WTC11 (cell line): ENCODE data around the gene COL18A1. TPM values are rescaled to one million over a fixed set of nuclear protein-coding genes. Genes with fewer than 3 reads are reported as not detected.

Source experiments
- ATAC-seq: fragments of 200-7000 bp; cut with Tn5 transposase; 2 replicates; pipeline ENCODE4 v1.10.0; 2021; ENCODE audit warnings: mild to moderate bottlenecking, moderate library complexity
- CTCF ChIA-PET: fragments of 300-600 bp; sonication (Branson Sonifier 250); formaldehyde crosslinking; loops from one replicate; lab custom pipeline; 2021; ENCODE audit warnings: antibody characterized with exemption; lab: Charles Lee
- POLR2A ChIA-PET: fragments of 350-600 bp; sonication (Branson Sonifier 250); formaldehyde crosslinking; loops from one replicate; lab custom pipeline; 2021; ENCODE audit warnings: antibody characterized with exemption; lab: Charles Lee
- DNase-seq: peaks from one replicate; pipeline ENCODE4 v3.0.0; 2021; ENCODE audit warnings: low spot score
- H3K27ac Mint-ChIP-seq: 2 replicates; pipeline ENCODE4 v1.8.0; 2021; ENCODE audit warnings: mixed read lengths
- H3K27me3 Mint-ChIP-seq: 2 replicates; pipeline ENCODE4 v1.8.0; 2021; ENCODE audit warnings: low read depth, mild to moderate bottlenecking, moderate library complexity, mixed read lengths
- H3K36me3 Mint-ChIP-seq: 2 replicates; pipeline ENCODE4 v1.8.0; 2021; ENCODE audit warnings: mixed read lengths
- H3K4me1 Mint-ChIP-seq: 2 replicates; pipeline ENCODE4 v1.8.0; 2022; ENCODE audit warnings: mixed read lengths
- H3K4me3 Mint-ChIP-seq: 2 replicates; pipeline ENCODE4 v1.8.0; 2021; ENCODE audit warnings: mild to moderate bottlenecking, moderate library complexity, mixed read lengths
- H3K9me3 Mint-ChIP-seq: 2 replicates; pipeline ENCODE4 v1.8.0; 2021; ENCODE audit warnings: mixed read lengths
- ATF1 ChIP-seq: sonication (generic); formaldehyde crosslinking; IDR thresholded peaks from 2 replicates; pipeline ENCODE4 v1.8.1; 2023; ENCODE audit warnings: mild to moderate bottlenecking, moderate library complexity, missing genetic modification reagents
- CREB1 ChIP-seq: sonication (generic); formaldehyde crosslinking; IDR thresholded peaks from 2 replicates; pipeline ENCODE4 v1.8.0; 2023; ENCODE audit warnings: mild to moderate bottlenecking, missing genetic modification reagents
- ETV6 ChIP-seq: sonication (generic); formaldehyde crosslinking; IDR thresholded peaks from 2 replicates; pipeline ENCODE4 v1.8.1; 2022; ENCODE audit warnings: mild to moderate bottlenecking, missing genetic modification reagents
- IRF2 ChIP-seq: sonication (generic); formaldehyde crosslinking; IDR thresholded peaks from 2 replicates; pipeline ENCODE4 v1.8.0; 2022; ENCODE audit warnings: low read depth, missing genetic modification reagents, borderline replicate concordance
- NR3C1 ChIP-seq: sonication (generic); formaldehyde crosslinking; conservative IDR thresholded peaks from 2 replicates; pipeline ENCODE4 v1.8.1; 2023; ENCODE audit warnings: low read depth, mild to moderate bottlenecking, missing genetic modification reagents
- RELA ChIP-seq: sonication (generic); formaldehyde crosslinking; IDR thresholded peaks from 2 replicates; pipeline ENCODE4 v1.8.1; 2022; ENCODE audit warnings: missing genetic modification reagents, mild to moderate bottlenecking, borderline replicate concordance
- total RNA-seq: library from RNA; stranded (reverse); gene quantifications from 3 replicates; pipeline ENCODE4 v1.2.3, GENCODE V29; 2021
- TF ChIP-seq, protein P1 (sequence below): fragments of 250-450 bp; sonication (Bioruptor Pico); conservative IDR thresholded peaks from 2 replicates; pipeline ENCODE4 v1.9.0; 2021; ENCODE audit warnings: mild to moderate bottlenecking
- TF ChIP-seq, protein P2 (sequence below): sonication (generic); formaldehyde crosslinking; IDR thresholded peaks from 2 replicates; pipeline ENCODE4 v1.8.1; 2022; ENCODE audit warnings: missing genetic modification reagents, borderline replicate concordance
- TF ChIP-seq, protein P3 (sequence below): sonication (generic); formaldehyde crosslinking; IDR thresholded peaks from 2 replicates; pipeline ENCODE4 v1.8.1; 2023; ENCODE audit warnings: mild to moderate bottlenecking, missing genetic modification reagents, moderate library complexity
- TF ChIP-seq, protein P4 (sequence below): sonication (generic); formaldehyde crosslinking; IDR thresholded peaks from 2 replicates; pipeline ENCODE4 v1.8.1; 2022; ENCODE audit warnings: mild to moderate bottlenecking, moderate library complexity, missing genetic modification reagents
- TF ChIP-seq, protein P5 (sequence below): fragments of 200-600 bp; IDR thresholded peaks from 2 replicates; pipeline ENCODE4 v1.8.0; 2022; ENCODE audit warnings: antibody characterized with exemption
- TF ChIP-seq, protein P6 (sequence below): fragments of 250-450 bp; sonication (Bioruptor Pico); IDR thresholded peaks from 2 replicates; pipeline ENCODE4 v2.1.2; 2022; ENCODE audit warnings: mild to moderate bottlenecking, moderate library complexity

COL18A1 gene
- total RNA-seq, 1 experiment from 2014 or later: 231 TPM

DNA sequence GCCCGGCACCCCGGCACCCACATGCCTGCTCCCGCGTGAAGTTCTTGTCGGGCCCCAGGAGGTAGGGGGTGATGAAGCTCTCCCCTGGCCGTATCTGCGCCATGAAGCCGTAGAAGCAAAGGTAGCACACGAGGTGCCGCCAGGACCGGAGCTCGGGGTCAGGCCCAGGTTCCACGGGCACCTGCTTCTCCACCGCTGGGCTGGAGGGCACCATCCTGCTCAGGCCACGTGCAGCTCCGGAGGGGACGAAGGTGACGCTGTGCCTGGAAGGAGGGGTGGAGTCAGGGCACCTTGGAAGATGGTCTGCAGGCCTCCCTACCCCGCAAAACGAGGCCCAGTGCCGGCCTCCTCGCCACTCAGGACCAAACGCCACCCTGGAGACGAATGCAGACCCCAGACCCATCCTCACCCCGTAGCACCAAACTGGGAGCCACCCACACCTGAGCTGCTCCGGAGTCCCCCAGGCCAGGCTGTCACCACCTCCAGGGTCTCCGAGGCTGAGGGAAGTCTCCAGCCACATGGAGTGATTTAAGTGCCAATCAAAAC is 132.9 kb downstream of the COL18A1 start:
- 0 out of 2 replicates have a peak, but pooled peaks cover 3% of the 10 kb centered on the region for H3K36me3 Mint-ChIP-seq
- no peak overlapping the region for H3K4me3 Mint-ChIP-seq
- H3K9me3 Mint-ChIP-seq: no peaks in the 10 kb centered on the region
- H3K27me3 Mint-ChIP-seq: no peaks in the 10 kb centered on the region
- no peak overlapping the region for H3K27ac Mint-ChIP-seq
- ATAC-seq (no peak), DNase-seq (peak; percentile 5)
- ChIA-PET CTCF (no interaction called here), POLR2A (no interaction called here)
- TF ChIP-seq IRF2 (CRISPR knock-in tag) (no peak), CREB1 (CRISPR knock-in tag) (no peak), RELA (CRISPR knock-in tag) (no peak)
- TF ChIP-seq, protein P1, sequence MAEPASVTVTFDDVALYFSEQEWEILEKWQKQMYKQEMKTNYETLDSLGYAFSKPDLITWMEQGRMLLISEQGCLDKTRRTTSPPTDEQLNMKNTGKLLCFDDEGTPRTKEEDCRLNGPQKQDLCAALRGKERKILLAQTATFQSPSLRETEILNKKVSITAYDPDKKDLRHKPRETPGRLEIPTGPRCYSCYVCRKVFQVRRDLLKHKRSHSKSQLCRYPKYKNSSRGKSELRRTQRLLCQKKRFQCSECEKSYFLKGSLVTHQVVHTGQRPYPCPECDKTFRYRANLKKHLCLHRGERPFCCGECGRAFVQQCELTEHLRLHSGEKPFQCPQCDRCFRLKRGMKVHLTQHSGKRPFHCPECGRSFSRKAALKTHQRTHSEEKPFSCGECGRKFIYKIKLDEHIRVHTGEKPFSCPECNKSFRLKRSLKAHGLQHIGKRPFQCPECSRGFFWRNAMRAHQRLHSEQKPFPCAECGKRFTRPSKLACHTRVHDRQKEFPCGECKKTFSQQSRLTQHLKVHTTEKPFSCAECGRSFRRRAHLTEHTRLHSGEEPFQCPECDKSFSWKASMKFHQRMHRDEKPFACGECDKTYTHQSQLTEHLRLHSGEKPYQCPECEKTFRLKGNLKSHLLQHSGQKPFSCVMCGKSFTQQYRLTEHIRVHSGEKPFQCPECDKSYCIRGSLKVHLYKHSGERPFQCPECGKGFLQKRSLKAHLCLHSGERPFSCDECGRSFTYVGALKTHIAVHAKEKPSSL: no peak
- TF ChIP-seq, protein P2, sequence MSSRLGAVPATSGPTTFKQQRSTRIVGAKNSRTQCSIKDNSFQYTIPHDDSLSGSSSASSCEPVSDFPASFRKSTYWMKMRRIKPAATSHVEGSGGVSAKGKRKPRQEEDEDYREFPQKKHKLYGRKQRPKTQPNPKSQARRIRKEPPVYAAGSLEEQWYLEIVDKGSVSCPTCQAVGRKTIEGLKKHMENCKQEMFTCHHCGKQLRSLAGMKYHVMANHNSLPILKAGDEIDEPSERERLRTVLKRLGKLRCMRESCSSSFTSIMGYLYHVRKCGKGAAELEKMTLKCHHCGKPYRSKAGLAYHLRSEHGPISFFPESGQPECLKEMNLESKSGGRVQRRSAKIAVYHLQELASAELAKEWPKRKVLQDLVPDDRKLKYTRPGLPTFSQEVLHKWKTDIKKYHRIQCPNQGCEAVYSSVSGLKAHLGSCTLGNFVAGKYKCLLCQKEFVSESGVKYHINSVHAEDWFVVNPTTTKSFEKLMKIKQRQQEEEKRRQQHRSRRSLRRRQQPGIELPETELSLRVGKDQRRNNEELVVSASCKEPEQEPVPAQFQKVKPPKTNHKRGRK: no peak
- TF ChIP-seq, protein P3, sequence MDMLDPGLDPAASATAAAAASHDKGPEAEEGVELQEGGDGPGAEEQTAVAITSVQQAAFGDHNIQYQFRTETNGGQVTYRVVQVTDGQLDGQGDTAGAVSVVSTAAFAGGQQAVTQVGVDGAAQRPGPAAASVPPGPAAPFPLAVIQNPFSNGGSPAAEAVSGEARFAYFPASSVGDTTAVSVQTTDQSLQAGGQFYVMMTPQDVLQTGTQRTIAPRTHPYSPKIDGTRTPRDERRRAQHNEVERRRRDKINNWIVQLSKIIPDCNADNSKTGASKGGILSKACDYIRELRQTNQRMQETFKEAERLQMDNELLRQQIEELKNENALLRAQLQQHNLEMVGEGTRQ (CRISPR knock-in tag): no peak
- TF ChIP-seq, protein P4, sequence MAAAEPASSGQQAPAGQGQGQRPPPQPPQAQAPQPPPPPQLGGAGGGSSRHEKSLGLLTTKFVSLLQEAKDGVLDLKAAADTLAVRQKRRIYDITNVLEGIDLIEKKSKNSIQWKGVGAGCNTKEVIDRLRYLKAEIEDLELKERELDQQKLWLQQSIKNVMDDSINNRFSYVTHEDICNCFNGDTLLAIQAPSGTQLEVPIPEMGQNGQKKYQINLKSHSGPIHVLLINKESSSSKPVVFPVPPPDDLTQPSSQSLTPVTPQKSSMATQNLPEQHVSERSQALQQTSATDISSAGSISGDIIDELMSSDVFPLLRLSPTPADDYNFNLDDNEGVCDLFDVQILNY (CRISPR knock-in tag): no peak
- H3K4me1 Mint-ChIP-seq: peaks cover 3% of the 10 kb centered on the region; the same call in 1 of the 2 replicates

DNA sequence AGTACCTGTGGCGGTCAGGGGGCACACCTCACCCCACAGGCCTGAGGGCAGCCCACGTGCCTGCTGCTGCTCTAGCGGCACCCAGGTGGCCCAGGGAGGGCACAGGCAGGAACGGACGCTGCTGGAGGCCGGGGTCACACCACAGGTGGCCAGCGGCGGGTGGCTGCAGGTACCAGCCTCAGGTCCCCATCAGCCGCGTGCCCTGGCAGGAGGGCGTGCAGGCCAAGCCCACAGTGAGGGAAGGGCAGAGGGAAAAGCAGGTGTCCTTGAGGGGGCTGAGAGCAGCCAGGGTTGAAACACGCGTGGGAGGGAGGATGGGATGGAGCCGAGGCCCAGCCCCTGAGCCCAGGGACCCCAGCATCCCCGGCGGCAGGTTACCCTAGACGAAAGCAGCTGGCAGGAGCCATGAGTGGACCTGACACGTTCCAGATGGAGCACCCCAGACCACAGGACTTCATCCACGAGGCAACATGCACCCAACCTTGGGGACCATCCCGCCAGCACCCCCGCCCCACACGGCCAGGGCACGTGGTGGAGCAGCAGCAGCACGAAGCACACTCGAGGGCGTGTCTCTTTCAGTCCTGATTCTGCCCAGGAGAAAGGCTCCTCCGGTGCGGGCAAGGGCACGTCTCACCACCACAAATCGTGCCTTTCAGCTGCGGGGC is 133.5 kb downstream of the COL18A1 start:
- peaks cover 5% of the 10 kb centered on the region; the same call in 1 of the 2 replicates for H3K4me1 Mint-ChIP-seq
- H3K27ac Mint-ChIP-seq: no peak overlapping the region
- CTCF ChIA-PET: no interaction called here
- no peaks in the 10 kb centered on the region for H3K9me3 Mint-ChIP-seq
- TF ChIP-seq ATF1 (CRISPR knock-in tag): no peak
- no peak for TF ChIP-seq NR3C1 (CRISPR knock-in tag)
- no peak for TF ChIP-seq ETV6 (CRISPR knock-in tag)
- TF ChIP-seq, protein P5, sequence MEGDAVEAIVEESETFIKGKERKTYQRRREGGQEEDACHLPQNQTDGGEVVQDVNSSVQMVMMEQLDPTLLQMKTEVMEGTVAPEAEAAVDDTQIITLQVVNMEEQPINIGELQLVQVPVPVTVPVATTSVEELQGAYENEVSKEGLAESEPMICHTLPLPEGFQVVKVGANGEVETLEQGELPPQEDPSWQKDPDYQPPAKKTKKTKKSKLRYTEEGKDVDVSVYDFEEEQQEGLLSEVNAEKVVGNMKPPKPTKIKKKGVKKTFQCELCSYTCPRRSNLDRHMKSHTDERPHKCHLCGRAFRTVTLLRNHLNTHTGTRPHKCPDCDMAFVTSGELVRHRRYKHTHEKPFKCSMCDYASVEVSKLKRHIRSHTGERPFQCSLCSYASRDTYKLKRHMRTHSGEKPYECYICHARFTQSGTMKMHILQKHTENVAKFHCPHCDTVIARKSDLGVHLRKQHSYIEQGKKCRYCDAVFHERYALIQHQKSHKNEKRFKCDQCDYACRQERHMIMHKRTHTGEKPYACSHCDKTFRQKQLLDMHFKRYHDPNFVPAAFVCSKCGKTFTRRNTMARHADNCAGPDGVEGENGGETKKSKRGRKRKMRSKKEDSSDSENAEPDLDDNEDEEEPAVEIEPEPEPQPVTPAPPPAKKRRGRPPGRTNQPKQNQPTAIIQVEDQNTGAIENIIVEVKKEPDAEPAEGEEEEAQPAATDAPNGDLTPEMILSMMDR: no peak
- TF ChIP-seq, protein P6, sequence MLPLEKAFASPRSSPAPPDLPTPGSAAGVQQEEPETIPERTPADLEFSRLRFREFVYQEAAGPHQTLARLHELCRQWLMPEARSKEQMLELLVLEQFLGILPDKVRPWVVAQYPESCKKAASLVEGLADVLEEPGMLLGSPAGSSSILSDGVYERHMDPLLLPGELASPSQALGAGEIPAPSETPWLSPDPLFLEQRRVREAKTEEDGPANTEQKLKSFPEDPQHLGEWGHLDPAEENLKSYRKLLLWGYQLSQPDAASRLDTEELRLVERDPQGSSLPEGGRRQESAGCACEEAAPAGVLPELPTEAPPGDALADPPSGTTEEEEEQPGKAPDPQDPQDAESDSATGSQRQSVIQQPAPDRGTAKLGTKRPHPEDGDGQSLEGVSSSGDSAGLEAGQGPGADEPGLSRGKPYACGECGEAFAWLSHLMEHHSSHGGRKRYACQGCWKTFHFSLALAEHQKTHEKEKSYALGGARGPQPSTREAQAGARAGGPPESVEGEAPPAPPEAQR: no peak
- H3K27me3 Mint-ChIP-seq: no peaks in the 10 kb centered on the region
- H3K36me3 Mint-ChIP-seq: 0 out of 2 replicates have a peak, but pooled peaks cover 3% of the 10 kb centered on the region
- ATAC-seq: no peak
- peak; percentile 4 for DNase-seq
- no peak overlapping the region for H3K4me3 Mint-ChIP-seq
- POLR2A ChIA-PET: no interaction called here
